HG02852 (cell line): ENCODE measurements around the gene KDELR1.
A peak's percentile ranks its signal among the peaks of the same experiment; 100 is the strongest.

Source experiments
- ATAC-seq: cut with Tn5 transposase; IDR thresholded peaks from one replicate; pipeline ENCODE4 v1.9.1; 2021; ENCODE audit warnings: mild to moderate bottlenecking, moderate library complexity; ENCODE audit not compliant: unreplicated experiment

KDELR1 gene

DNA sequence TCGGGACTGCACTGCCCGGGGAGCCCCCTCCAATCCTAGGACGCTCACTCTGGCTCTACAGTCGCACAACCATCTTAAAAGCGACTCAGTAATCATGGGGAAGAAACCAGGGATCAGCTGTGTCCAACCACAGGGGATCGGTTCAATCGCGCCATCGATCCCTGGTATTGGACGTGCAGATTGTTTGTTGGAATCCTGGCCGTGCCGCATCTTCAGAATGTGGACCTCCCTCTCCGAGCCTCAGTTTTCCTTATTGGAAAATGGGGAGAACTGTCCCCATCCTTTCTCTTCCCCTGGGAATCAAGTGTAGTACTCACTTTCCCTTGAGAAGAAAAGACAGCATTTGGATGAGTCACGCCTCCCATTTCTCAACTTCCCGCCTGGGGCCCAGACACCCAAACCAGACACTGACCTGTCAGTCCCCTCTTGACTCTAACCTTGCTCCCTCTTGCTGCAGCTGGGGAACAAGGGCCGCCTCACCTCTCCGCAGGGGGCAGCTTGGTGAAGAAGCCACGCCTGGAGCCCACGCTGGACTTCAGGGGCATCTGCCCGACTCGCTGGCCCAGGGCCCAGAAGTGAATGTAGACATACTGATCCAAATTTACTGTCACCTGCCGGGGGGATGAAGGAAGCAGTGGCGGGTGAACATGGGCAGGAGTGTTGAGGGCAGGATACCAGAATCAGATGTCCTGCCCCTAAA, 48.4 kb downstream of the KDELR1 start:
- no peak for ATAC-seq

DNA sequence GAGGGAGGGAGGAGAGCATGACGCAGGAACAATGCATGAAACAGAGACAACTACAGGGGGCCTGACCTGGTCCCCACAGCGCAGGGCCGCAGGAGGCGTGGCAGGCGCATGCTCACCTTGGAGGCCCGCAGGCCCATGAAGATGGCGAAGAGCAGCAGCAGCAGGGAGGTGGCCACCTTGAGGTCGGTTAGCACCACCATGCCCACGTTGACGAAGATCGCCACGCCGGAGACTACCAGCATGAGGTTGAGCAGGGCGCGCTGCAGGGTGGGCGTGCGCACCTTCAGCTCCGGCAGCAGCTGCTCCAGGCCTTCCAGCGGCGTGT, 49.0 kb downstream of the KDELR1 start:
- no peak for ATAC-seq

- no peak for ATAC-seq
Measured at GRCh38 chr19:48341515-48342413, 49.6 kb downstream of the KDELR1 start.

DNA sequence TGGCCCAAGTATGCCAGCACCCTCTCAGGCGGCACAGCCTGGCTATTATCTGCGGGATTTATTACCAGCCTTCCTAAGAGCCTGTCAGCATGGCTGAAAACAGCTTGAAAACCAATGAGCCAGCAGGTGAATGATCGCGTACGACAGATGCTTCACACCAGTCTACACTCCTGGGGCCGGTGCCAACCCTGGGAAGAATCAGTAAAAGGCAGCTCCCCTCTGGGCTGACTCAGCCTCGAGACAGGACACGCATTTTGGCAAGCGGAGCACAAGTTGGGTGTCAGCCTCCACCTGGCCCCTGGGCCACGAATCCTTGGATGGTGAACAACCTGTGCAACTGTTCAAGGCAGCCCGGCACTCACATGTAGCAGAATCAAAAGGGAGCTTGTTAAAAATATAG, 50.4 kb downstream of the KDELR1 start:
- no peak for ATAC-seq

DNA sequence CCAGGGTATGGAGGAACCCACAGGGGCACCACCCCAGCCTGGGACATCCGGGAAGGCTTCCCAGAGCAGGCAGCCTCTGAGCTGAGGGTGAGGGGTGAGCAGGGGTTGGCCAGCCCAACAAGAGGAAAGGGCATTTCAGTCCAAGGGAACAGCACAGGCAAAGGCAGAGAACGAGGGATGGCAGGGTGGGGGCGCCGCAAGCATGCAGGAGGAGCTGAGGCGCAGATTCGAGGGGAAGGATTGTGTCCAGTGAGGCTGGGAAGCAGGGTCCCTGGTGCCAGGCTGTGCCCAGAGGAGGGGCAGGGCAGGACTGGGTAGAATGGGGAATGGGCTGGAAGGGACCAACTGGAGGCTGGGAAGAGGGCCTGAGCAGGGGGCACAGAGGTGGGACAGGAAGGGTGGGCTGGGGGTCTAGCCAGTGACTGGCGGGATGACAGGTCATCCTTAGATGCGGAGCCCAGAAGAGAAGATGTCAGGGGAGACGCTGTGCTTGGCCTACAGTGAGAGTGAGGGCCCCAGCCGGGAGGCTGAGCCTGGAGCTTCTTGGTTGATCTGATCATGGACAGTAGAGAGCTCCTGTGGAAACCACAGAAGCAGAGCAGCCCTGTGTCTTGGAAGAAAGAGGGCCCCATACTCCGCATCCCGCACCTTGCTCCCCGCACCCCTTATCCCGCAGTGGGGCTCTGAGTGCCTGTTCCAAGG, 52.4 kb downstream of the KDELR1 start:
- no peak for ATAC-seq

GRCh38 chr19:48338253-48338755, 53.0 kb downstream of the KDELR1 start:
- no peak for ATAC-seq

DNA sequence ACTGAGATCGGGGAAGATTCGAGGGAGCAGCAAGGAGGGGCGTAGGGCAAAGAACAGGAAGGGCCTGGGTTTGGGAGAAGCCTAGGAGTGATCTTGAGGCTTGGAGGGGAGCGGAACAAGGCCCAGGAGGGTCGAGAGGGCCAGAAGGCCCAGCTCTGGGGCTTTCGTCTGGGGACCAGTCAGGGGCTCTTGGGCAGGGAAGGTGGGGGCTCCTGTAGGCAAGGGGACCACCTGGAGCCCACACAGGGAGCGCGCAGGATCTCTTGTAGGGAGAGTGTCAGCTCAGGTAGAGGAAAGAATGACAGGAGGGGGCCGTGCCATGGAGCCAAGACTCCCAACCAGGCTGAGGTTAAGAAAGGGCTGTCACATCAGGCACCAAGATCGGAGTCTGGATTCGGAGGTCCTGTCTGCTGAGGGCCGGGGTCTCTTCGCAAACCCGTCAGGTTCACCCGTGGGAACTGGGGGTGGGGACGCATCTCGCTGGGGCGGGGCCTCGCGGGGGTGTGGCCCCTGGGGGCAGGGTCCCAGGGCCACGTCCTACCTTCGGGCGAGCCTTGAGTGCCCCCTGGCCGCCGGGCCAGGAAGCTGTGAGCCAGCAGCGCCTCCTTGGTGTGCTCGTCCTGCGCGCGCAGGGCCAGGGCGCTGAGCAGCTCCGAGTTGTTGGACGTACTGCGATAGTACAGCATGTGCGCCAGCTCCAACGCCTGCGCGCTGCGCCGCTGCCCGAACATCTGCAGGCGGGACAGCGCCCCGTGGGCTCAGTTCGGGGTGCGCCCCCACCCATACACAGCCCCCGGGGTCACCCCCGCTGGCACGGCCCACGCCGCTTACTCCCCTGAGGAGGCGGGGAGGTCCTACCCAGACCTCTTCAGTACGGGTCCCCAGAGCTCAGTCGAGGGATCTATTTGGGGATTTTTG, 57.6 kb downstream of the KDELR1 start:
- ATAC-seq = peak; percentile 41

DNA sequence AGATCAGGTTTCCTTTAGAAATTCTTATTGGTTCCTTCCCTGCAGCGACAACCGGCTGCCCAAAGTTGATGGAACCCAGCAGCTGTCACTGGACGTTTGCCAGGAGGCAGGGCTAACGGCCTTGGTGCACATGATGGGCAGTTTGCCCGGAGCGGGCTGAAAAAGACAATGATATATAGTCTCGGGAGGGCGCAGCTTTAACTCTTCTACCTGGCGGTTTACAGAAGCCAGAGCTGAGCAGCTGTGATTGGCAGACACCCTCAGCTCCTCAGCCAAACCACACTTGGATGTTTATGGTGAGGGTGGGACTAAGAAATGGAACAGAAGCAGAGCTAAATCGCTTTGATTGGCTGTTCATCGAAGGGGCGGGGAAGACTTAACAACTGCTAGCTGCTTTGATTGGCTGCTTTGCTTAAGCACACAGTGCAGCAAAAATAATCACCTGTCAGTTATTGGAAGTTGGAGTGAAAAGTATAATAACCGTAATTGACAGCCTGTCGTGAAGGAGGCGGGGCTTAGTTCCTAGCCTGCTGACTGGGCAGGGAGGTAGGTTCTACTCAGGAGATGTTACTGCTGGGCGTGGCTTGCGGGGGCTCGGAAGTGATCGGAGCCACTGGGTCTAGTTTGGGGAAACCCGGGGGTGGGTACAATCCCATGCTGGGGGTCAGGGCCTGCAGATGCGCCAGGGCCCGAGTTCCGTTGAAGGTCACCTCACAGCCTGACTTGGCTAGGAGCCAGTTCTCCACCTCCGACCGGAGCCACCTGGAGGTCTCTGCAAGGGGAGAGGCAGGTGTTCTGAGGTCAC, 58.5 kb downstream of the KDELR1 start:
- ATAC-seq = peak; percentile 66
